Head of caudate nucleus (tissue), 42 donors: ENCODE results near the gene TMEM176A.

ENCODE experiments used
- DNase-seq, 42 donors: peaks; one replicate each; pipeline versions ENCODE4 v3.0.0 to v3.0.0-alpha.2; 2020 to 2021; ENCODE audit warnings: mixed read lengths in 7 of 42
- intact Hi-C: fragments of 100-400 bp; cut with DNase I; formaldehyde crosslinking; loops from one replicate; pipeline ENCODE4 v1.15.0; 2022

TMEM176A gene

GRCh38 chr7:150838965-150839650, 38.5 kb downstream of the TMEM176A start:
- peak in 2 of 42 donors; percentile 1 to 20 for DNase-seq
- intact Hi-C loops = no loop called here

GRCh38 chr7:150842018-150842417, 41.4 kb downstream of the TMEM176A start:
- intact Hi-C loops = no loop called here
- DNase-seq = peak in 1 of 42 donors; percentile 10

- intact Hi-C loops = no loop called here
- no peak for DNase-seq
Measured at GRCh38 chr7:150842716-150843115, 42.1 kb downstream of the TMEM176A start.

GRCh38 chr7:150845421-150845861, 44.9 kb downstream of the TMEM176A start:
- intact Hi-C loops = no loop called here
- DNase-seq = peak in 36 of 42 donors; percentile 3 to 68 (median 35)

- intact Hi-C loops = no loop called here
- DNase-seq = no peak
Measured at GRCh38 chr7:150846291-150847115, 45.9 kb downstream of the TMEM176A start.

- intact Hi-C loops = no loop called here
Measured at GRCh38 chr7:150847536-150847935, 47.0 kb downstream of the TMEM176A start.

GRCh38 chr7:150848111-150848510, 47.5 kb downstream of the TMEM176A start:
- intact Hi-C loops = no loop called here
- no peak for DNase-seq

More at GRCh38 chr7:150847536-150847935, 47.0 kb downstream of the TMEM176A start:
- DNase-seq = no peak

- intact Hi-C loops = no loop called here
- no peak for DNase-seq
Measured at GRCh38 chr7:150848561-150849115, 48.1 kb downstream of the TMEM176A start.

GRCh38 chr7:150849204-150849775, 48.7 kb downstream of the TMEM176A start:
- peak in 1 of 42 donors; percentile 20 for DNase-seq
- intact Hi-C loops = no loop called here

- no peak for DNase-seq
- intact Hi-C loops = no loop called here
Measured at GRCh38 chr7:150850273-150850672, 49.7 kb downstream of the TMEM176A start.

- peak in 1 of 42 donors; percentile 16 for DNase-seq
Measured at GRCh38 chr7:150851492-150852370, 51.2 kb downstream of the TMEM176A start.

GRCh38 chr7:150852371-150852905, 51.9 kb downstream of the TMEM176A start, which contains the start of gene AOC1:
Gene AOC1 (plus strand): TSS chr7:150852517. CDS start chr7:150856471, 3,954 bp downstream.
- intact Hi-C loops = no loop called here
- DNase-seq = peak in 1 of 42 donors; percentile 17

More at GRCh38 chr7:150851492-150852370, 51.2 kb downstream of the TMEM176A start:
- intact Hi-C loops = no loop called here

- peak in 2 of 42 donors; percentile 19 to 24 for DNase-seq
- intact Hi-C loops = no loop called here
Measured at GRCh38 chr7:150854066-150855000, 53.8 kb downstream of the TMEM176A start.
